ENCODE results near the gene SH3D19.

- TF ChIP-seq CTCF (IDR thresholded peaks at IDR 0.05; ENCODE audit: low read depth, low read length) (no peak), EZH2phosphoT487 (IDR thresholded peaks at IDR 0.05; ENCODE audit: low read depth) (no peak)
These were observed 23.0 kb downstream of the SH3D19 start for GRCh38 chr4:151302432-151302831.

Measured in OCI-LY3 (cell line).